Tibial artery (tissue), 4 donors: Measurements from ENCODE around the gene UPF3A.

Experiments
- DNase-seq, 2 donors: peaks; one replicate each; pipeline ENCODE4 v3.0.0-alpha.2; 2019
- H3K27ac ChIP-seq, 2 donors: fragments of 200-600 bp; sonication (generic) in 1 of 2; 1 replicate in 1 of 2; 2 replicates in 1 of 2; pipeline ENCODE4 v1.5.1; 2018 to 2019; ENCODE audit warnings: mild to moderate bottlenecking in 1 of 2
- H3K27me3 ChIP-seq, 2 donors: fragments of 200-600 bp; sonication (generic) in 1 of 2; one replicate each; pipeline versions ENCODE4 v1.5.1 to v1.6.0; 2016 to 2019
- H3K36me3 ChIP-seq, 3 donors: fragments of 200-600 bp; sonication (generic) in 2 of 3; one replicate each; pipeline ENCODE4 v1.5.1; 2016 to 2019; ENCODE audit warnings: mild to moderate bottlenecking in 2 of 3
- H3K4me1 ChIP-seq, 4 donors: fragments of 200-600 bp; sonication (generic) in 2 of 4; 1 replicate in 3 of 4; 2 replicates in 1 of 4; pipeline ENCODE4 v1.5.1; 2016 to 2019
- H3K4me3 ChIP-seq, 2 donors: fragments of 200-600 bp; sonication (generic) in 1 of 2; 1 replicate in 1 of 2; 2 replicates in 1 of 2; pipeline ENCODE4 v1.5.1; 2018 to 2019; ENCODE audit warnings: mild to moderate bottlenecking in 2 of 2
- H3K9me3 ChIP-seq, 3 donors: fragments of 200-600 bp; sonication (generic) in 1 of 3; one replicate each; pipeline ENCODE4 v1.5.1; 2016 to 2019
- CTCF ChIP-seq, 2 experiments: fragments of 200-600 bp in 1 of 2; fragments of 450-650 bp in 1 of 2; IDR thresholded peaks; one replicate each; pipeline ENCODE4 v1.5.1; 2017 to 2019; ENCODE audit warnings: antibody characterized with exemption in 2 of 2, mild to moderate bottlenecking in 1 of 2, moderate library complexity in 1 of 2
- intact Hi-C: fragments of 100-400 bp; cut with DNase I; formaldehyde crosslinking; loops from one replicate; pipeline ENCODE4 v1.15.0; 2023; ENCODE audit warnings: low total_unique reads

Gene UPF3A

GRCh38 chr13:114236227-114236626 lies 45.2 kb upstream of the UPF3A start:
- Histone ChIP-seq H3K27ac (peak overlapping the region; percentile 76 to 88), H3K4me1 (peaks cover 0 to 20% (median 7%) of the 10 kb centered on the region in 4 donors), H3K4me3 (peak overlapping the region; percentile 72 to 94), H3K36me3 (peaks cover 42 to 48% (median 42%) of the 10 kb centered on the region in 3 donors), H3K27me3 (no peaks in the 10 kb centered on the region), H3K9me3 (no peaks in the 10 kb centered on the region)
- no peak for DNase-seq
- no peak for TF ChIP-seq CTCF (IDR thresholded peaks at IDR 0.05)
- intact Hi-C loops: no loop called here

GRCh38 chr13:114237415-114238112 lies 43.8 kb upstream of the UPF3A start:
- peaks cover 55 to 61% (median 55%) of the 10 kb centered on the region in 3 donors for H3K36me3 ChIP-seq
- TF ChIP-seq CTCF (IDR thresholded peaks at IDR 0.05): no peak
- no peak overlapping the region for H3K4me3 ChIP-seq
- peaks cover 0 to 20% (median 7%) of the 10 kb centered on the region in 4 donors for H3K4me1 ChIP-seq
- H3K27me3 ChIP-seq: no peaks in the 10 kb centered on the region
- H3K9me3 ChIP-seq: no peaks in the 10 kb centered on the region
- intact Hi-C loops: no loop called here
- DNase-seq: no peak
- no peak overlapping the region for H3K27ac ChIP-seq

DNA sequence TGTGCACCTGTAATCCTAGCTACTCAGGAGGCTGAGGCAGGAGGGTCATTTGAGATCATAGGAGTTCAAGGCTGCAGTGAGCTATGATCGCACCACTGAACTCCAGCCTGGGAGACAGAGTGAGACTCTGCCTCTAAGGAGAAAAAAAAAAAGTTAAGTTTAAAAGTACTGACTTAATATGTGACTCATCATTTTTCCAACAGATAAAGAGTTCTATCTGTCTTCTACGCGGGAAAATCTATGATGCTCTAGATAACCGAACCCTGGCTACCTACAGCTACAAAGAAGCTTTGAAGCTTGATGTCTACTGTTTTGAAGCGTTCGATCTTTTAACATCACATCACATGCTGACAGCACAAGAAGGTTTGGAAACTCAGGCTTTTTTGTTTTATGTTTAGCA lies 39.5 kb upstream of the UPF3A start:
- H3K4me3 ChIP-seq: no peak overlapping the region
- peaks cover 90 to 100% (median 97%) of the 10 kb centered on the region in 3 donors for H3K36me3 ChIP-seq
- H3K9me3 ChIP-seq: no peaks in the 10 kb centered on the region
- no peaks in the 10 kb centered on the region for H3K4me1 ChIP-seq
- H3K27me3 ChIP-seq: no peaks in the 10 kb centered on the region
- intact Hi-C loops: no loop called here
- H3K27ac ChIP-seq: no peak overlapping the region
- TF ChIP-seq CTCF (IDR thresholded peaks at IDR 0.05): no peak
- no peak for DNase-seq

GRCh38 chr13:114243971-114244370 lies 37.4 kb upstream of the UPF3A start:
- intact Hi-C loops: no loop called here
- Histone ChIP-seq H3K36me3 (peaks cover 86 to 100% (median 94%) of the 10 kb centered on the region in 3 donors), H3K27ac (no peak overlapping the region), H3K27me3 (no peaks in the 10 kb centered on the region), H3K9me3 (no peaks in the 10 kb centered on the region), H3K4me1 (no peaks in the 10 kb centered on the region), H3K4me3 (no peak overlapping the region)
- no peak for DNase-seq
- TF ChIP-seq CTCF (IDR thresholded peaks at IDR 0.05): no peak

DNA sequence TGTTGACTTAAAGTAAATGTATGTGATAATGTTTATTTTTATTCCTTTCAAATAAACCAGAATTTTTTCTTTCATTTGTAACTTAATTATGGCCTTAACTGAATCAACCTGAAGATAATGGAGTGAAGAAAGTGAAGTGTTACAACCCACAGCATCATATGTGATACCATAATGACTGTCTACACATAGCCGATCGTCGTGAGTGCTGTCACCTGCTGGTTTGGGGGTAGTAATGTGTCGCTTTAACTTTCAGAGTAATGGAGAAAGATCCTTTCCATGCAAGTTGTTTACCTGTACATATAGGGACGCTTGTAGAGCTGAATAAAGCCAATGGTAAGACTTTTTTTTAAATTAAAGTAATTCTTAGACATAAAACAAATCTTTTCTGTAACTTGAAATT lies 36.8 kb upstream of the UPF3A start:
- no peak for DNase-seq
- TF ChIP-seq CTCF (IDR thresholded peaks at IDR 0.05): no peak
- intact Hi-C loops: no loop called here
- Histone ChIP-seq H3K9me3 (no peaks in the 10 kb centered on the region), H3K4me1 (no peaks in the 10 kb centered on the region), H3K4me3 (no peak overlapping the region), H3K27ac (no peak overlapping the region), H3K36me3 (peaks cover 86 to 100% (median 94%) of the 10 kb centered on the region in 3 donors), H3K27me3 (no peaks in the 10 kb centered on the region)
